Posterior cingulate gyrus (tissue), 11 donors: Measurements from ENCODE around the gene TAF11L5.
"Not testable (repeated sequence)": the region's sequence is repeated elsewhere in the genome, so short reads cannot be mapped to it uniquely, and the experiment has no call there.

ENCODE experiments used
- DNase-seq, 10 donors: peaks; one replicate each; pipeline versions ENCODE4 v3.0.0 to v3.0.0-alpha.2; 2020 to 2021; ENCODE audit warnings: mixed read lengths in 3 of 10
- intact Hi-C: fragments of 100-400 bp; cut with DNase I; formaldehyde crosslinking; loops from one replicate; pipeline ENCODE4 v1.15.1; 2023

TAF11L5 gene

DNA sequence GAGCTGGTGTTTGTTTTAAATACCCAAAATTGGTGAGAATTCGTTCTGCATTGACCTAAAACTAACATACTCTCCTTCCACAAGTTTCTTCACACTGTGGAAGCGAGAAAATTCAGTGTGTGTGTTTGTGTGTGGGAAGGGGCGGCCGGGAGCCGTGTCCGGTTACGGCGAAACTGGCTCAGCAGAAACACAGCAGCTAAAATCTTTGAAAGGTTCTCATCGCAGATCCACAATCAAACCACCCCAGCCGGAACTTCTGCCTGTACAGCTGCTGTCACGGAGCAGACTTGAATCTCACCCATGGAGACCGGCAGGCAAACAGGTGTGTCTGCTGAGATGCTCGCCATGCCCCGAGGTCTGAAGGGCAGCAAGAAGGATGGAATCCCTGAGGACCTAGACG, at the start of gene TAF11L5:
TSS of gene TAF11L5 (plus strand) at position 301 of the 400 bp plus-strand sequence.
- DNase-seq, intact Hi-C loops: not testable (repeated sequence)

DNA sequence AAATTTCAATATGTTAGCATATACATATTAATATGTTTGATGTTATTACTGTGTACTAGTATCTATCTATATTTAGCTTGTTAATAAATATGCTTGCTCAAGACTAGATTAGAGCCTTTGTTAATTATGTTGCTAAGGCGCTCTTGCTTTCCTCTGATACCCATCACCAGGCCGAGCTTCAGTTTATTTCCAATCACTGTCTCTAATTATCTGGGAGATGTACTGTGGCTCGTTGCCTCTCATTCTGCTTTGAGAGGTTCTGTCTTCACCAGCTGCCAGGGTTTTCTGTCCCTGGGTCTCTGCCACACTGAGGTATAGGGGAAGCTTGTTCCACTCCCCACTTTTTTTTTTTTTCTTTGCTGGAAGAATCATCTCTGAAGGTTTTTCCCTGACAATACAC, 48.0 kb upstream of the TAF11L5 start:
- DNase-seq = no peak
- intact Hi-C loops = no loop called here

GRCh38 chr5:17477573-17478265, 47.3 kb upstream of the TAF11L5 start:
- intact Hi-C loops = no loop called here
- no peak for DNase-seq

DNA sequence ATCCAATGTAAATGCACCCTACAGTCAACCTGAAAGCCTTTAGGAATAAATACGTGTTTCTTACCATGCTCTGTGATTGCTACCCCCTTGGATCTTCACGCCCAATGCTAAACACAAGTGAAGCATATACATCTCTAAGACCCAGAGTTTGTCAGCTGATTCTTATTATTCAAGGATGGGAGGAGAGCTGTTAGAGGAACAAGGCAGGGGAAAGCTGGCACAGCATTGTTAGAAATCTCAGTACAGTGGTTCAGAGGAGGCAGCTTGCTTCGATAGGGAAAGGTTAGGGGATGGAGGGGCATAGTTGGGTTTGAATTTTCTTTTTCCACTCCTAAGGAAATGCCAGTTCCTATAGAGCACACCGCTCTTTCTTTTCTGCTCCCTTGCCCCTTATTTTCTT, 43.7 kb upstream of the TAF11L5 start:
- no peak for DNase-seq
- intact Hi-C loops = no loop called here

GRCh38 chr5:17482790-17483189, 42.2 kb upstream of the TAF11L5 start:
- intact Hi-C loops = no loop called here
- DNase-seq = no peak

GRCh38 chr5:17486464-17487173, 38.4 kb upstream of the TAF11L5 start:
- DNase-seq = peak in 1 of 10 donors; percentile 59
- intact Hi-C loops = not testable (repeated sequence)

GRCh38 chr5:17487174-17487512, 37.9 kb upstream of the TAF11L5 start:
- no peak for DNase-seq
- intact Hi-C loops = no loop called here

DNA sequence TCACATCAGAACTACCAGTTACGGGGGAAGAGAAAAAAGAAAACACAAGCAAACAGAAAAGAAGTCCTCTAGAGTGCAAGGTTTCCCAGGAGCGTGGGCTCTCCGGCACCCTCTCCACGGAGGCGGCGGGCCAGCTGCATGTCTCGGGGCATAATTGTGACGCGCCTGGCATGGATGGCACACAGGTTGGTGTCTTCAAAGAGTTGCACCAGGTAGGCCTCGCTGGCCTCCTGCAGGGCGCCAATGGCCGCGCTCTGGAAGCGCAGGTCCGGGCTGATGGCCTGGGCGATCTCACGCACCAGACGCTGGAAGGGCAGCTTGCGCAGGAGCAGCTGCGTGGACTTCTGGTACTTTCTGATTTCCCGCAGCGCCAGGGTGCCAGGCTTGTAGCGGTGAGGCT, 33.8 kb upstream of the TAF11L5 start:
- peak in 1 of 10 donors; percentile 73 for DNase-seq
- intact Hi-C loops = not testable (repeated sequence)

GRCh38 chr5:17492770-17493169, 32.3 kb upstream of the TAF11L5 start:
- intact Hi-C loops = no loop called here

GRCh38 chr5:17497446-17497845, 27.6 kb upstream of the TAF11L5 start:
- intact Hi-C loops = no loop called here
- no peak for DNase-seq

More at GRCh38 chr5:17492770-17493169, 32.3 kb upstream of the TAF11L5 start:
- no peak for DNase-seq

DNA sequence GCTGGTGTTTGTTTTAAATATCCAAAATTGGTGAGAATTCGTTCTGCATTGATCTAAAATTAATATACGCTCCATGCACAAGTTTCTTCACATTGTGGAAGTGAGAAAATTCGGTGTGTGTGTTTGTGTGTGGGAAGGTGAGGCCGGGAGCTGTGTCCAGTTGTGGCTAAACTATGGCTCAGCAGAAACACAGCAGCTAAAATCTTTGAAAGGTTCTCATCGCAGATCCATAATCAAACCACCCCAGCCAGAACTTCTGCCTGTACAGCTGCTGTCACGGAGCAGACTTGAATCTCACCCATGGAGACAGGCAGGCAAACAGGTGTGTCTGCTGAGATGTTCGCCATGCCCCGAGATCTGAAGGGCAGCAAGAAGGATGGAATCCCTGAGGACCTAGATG, 27.1 kb upstream of the TAF11L5 start, which contains the start of gene TAF11L2:
TSS of gene TAF11L2 (plus strand) at position 301 of the 400 bp plus-strand sequence.
- not testable (repeated sequence) for DNase-seq

DNA sequence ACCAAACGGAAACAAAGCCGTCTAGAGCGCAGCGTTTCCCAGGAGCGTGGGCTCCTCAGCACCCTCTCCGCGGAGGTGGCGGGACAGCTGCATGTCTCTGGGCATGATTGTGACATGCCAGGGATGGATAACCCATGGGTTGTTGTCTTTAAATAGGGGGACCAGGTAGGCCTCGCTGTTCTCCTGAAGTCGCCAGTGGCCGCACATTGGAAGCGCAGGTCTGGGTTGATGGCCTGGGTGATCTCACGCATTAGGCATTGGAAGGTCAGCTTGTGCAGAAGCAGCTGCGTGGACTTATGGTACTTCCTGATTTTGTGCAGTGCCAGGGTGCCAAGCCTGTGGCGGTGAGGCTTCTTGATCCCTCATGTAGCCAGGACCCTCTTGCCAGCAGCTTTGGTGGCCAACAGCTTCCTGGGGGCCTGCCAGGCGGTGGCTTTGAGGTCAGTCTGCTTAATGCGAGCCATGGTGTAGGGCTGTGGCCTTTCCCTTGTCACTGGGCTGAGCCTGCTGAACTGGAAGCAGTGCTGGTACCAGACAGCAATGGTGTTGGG, 13.2 kb upstream of the TAF11L5 start:
- intact Hi-C loops = no loop called here
- peak in 3 of 10 donors; percentile 60 to 74 (median 64) for DNase-seq

More for the DNA sequence above, 27.1 kb upstream of the TAF11L5 start, which contains the start of gene TAF11L2:
- intact Hi-C loops = not testable (repeated sequence)

DNA sequence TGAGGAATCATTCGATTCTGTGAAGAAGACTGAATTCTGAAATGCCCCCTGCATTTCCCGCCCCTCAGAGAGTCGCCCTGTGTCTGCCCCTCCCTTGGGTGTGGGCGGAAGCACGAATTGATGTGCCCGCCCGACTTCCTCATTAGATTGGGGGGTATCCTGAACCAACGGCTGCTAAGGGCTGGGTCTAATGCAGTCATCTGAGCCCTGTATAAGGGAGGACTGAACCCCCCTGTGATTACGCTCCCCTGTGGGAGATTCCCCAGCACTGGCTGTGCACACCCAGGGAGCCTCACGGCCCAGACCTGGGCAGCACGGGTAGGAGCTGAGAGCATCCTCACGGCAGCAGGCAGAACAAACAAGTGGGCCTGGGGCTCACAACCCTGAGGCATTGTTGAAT, 7.5 kb upstream of the TAF11L5 start:
- peak in 2 of 10 donors; percentile 83 to 88 for DNase-seq
- intact Hi-C loops = not testable (repeated sequence)

DNA sequence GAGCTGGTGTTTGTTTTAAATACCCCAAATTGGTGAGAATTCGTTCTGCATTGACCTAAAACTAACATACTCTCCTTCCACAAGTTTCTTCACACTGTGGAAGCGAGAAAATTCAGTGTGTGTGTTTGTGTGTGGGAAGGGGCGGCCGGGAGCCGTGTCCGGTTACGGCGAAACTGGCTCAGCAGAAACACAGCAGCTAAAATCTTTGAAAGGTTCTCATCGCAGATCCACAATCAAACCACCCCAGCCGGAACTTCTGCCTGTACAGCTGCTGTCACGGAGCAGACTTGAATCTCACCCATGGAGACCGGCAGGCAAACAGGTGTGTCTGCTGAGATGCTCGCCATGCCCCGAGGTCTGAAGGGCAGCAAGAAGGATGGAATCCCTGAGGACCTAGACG, 7.0 kb upstream of the TAF11L5 start, which contains the start of gene TAF11L3:
TSS of gene TAF11L3 (plus strand) at position 301 of the 400 bp plus-strand sequence.
- DNase-seq, intact Hi-C loops: not testable (repeated sequence)

DNA sequence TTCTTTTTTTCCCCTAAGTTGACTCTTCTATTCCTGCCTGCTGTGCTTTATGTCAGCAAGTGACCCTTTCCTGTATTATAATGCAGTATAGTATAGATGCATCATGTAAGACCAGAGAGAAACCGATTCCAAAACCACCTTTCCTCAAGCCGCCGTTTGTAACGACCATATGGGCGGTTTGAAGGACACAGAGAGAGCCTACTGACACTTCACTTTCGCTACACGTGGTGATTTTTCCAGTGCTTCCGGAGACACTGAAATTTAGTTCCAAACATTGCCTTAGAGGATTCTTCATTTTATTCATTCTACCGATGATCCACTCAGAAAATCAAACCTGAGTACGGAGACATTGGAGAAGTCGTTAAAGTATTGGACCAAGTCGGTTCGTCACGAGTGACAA, 5.5 kb upstream of the TAF11L5 start:
- intact Hi-C loops = not testable (repeated sequence)
- DNase-seq = peak in 2 of 10 donors; percentile 15 to 58

DNA sequence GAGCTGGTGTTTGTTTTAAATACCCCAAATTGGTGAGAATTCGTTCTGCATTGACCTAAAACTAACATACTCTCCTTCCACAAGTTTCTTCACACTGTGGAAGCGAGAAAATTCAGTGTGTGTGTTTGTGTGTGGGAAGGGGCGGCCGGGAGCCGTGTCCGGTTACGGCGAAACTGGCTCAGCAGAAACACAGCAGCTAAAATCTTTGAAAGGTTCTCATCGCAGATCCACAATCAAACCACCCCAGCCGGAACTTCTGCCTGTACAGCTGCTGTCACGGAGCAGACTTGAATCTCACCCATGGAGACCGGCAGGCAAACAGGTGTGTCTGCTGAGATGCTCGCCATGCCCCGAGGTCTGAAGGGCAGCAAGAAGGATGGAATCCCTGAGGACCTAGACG, 3.5 kb upstream of the TAF11L5 start, which contains the start of gene TAF11L4:
TSS of gene TAF11L4 (plus strand) at position 301 of the 400 bp plus-strand sequence.
- DNase-seq, intact Hi-C loops: not testable (repeated sequence)

- DNase-seq = peak in 5 of 10 donors; percentile 24 to 85 (median 76)
- intact Hi-C loops = not testable (repeated sequence)
Observed at GRCh38 chr5:17526504-17526903, 1.5 kb downstream of the TAF11L5 start.

GRCh38 chr5:17528369-17528768, 3.3 kb downstream of the TAF11L5 start, which contains the start of gene TAF11L6:
TAF11L6 (plus strand) TSS chr5:17528669.
- intact Hi-C loops, DNase-seq: not testable (repeated sequence)
